ENCODE measurements around the gene DFFB.
"Not testable (repeated sequence)": the region's sequence is repeated elsewhere in the genome, so short reads cannot be mapped to it uniquely, and the experiment has no call there.

The DFFB gene

GRCh38 chr1:3856923-3857790, at the start of gene DFFB, which contains the start of gene CEP104:
DFFB (plus strand) TSS chr1:3857476; CDS start chr1:3857604, 128 bp downstream.
CEP104 (minus strand) TSS chr1:3857211; CDS start chr1:3852407, 4,804 bp downstream.
- peak; percentile 20 for DNase-seq (ENCODE audit: low read depth)

GRCh38 chr1:3807769-3808168, 49.5 kb upstream of the DFFB start:
- no peak for DNase-seq (ENCODE audit: low read depth)

- DNase-seq (ENCODE audit: low read depth), result no peak
Observed at GRCh38 chr1:3809680-3810079, 47.6 kb upstream of the DFFB start.

GRCh38 chr1:3810149-3810761, 47.0 kb upstream of the DFFB start:
- DNase-seq (ENCODE audit: low read depth), result not testable (repeated sequence)

GRCh38 chr1:3811595-3811911, 45.7 kb upstream of the DFFB start:
- no peak for DNase-seq (ENCODE audit: low read depth)

- no peak for DNase-seq (ENCODE audit: low read depth)
Observed at GRCh38 chr1:3814065-3814464, 43.2 kb upstream of the DFFB start.

GRCh38 chr1:3814771-3815561, 42.3 kb upstream of the DFFB start:
- no peak for DNase-seq (ENCODE audit: low read depth)

GRCh38 chr1:3816331-3817137, 40.7 kb upstream of the DFFB start:
- no peak for DNase-seq (ENCODE audit: low read depth)

GRCh38 chr1:3817138-3817740, 40.0 kb upstream of the DFFB start:
- no peak for DNase-seq (ENCODE audit: low read depth)

- DNase-seq (ENCODE audit: low read depth), result no peak
Observed at GRCh38 chr1:3817821-3818597, 39.3 kb upstream of the DFFB start.

GRCh38 chr1:3819771-3820200, 37.5 kb upstream of the DFFB start:
- DNase-seq (ENCODE audit: low read depth), result no peak

GRCh38 chr1:3820316-3820715, 37.0 kb upstream of the DFFB start:
- no peak for DNase-seq (ENCODE audit: low read depth)

GRCh38 chr1:3821004-3821403, 36.3 kb upstream of the DFFB start:
- DNase-seq (ENCODE audit: low read depth), result no peak

- no peak for DNase-seq (ENCODE audit: low read depth)
Observed at GRCh38 chr1:3821447-3821846, 35.8 kb upstream of the DFFB start.

- DNase-seq (ENCODE audit: low read depth), result no peak
Observed at GRCh38 chr1:3821908-3822307, 35.4 kb upstream of the DFFB start.

GRCh38 chr1:3822421-3822820, 34.9 kb upstream of the DFFB start:
- DNase-seq (ENCODE audit: low read depth), result no peak

- no peak for DNase-seq (ENCODE audit: low read depth)
Observed at GRCh38 chr1:3824650-3825049, 32.6 kb upstream of the DFFB start.

- DNase-seq (ENCODE audit: low read depth), result no peak
Observed at GRCh38 chr1:3825356-3825755, 31.9 kb upstream of the DFFB start.

GRCh38 chr1:3827813-3828307, 29.4 kb upstream of the DFFB start:
- no peak for DNase-seq (ENCODE audit: low read depth)

GRCh38 chr1:3828391-3828790, 28.9 kb upstream of the DFFB start:
- DNase-seq (ENCODE audit: low read depth), result no peak

All from GM04503 (cell line).